HEK293 (cell line): Measurements from ENCODE around the gene SH2B3.
A peak's percentile ranks its signal among the peaks of the same experiment; 100 is the strongest.

Experiments
- CTCF ChIA-PET: fragments of 350-600 bp; formaldehyde crosslinking; extraction: SDS; loops from one replicate; lab custom pipeline; 2021; ENCODE audit warnings: antibody characterized with exemption; lab: Yijun Ruan, JAX
- POLR2A ChIA-PET: fragments of 300-600 bp; formaldehyde crosslinking; extraction: SDS; loops from one replicate; lab custom pipeline; 2020; ENCODE audit warnings: antibody characterized with exemption, inconsistent platforms; lab: Yijun Ruan, JAX
- H3K27ac ChIP-seq: fragments of 200-500 bp; sonication (Bioruptor generic); 2 replicates; pipeline ENCODE4 v1.5.1; 2014; ENCODE audit warnings: low read depth, low read length, control low read depth, inconsistent platforms; ENCODE audit errors: extremely low read depth
- H3K36me3 ChIP-seq, 2 experiments: fragments of 200-500 bp in 1 of 2; sonication (Bioruptor generic) in 1 of 2; 1 replicate in 1 of 2; 2 replicates in 1 of 2; pipeline ENCODE4 v1.5.1; 2014 to 2017; ENCODE audit warnings: inconsistent platforms in 2 of 2, low read length in 2 of 2; ENCODE audit not compliant: control insufficient read depth in 2 of 2, insufficient read depth in 1 of 2
- H3K4me1 ChIP-seq: fragments of 200-500 bp; sonication (Bioruptor generic); 2 replicates; pipeline ENCODE4 v1.5.1; 2014; ENCODE audit warnings: mild to moderate bottlenecking, low read length, inconsistent platforms; ENCODE audit not compliant: control insufficient read depth, insufficient read depth
- H3K4me3 ChIP-seq: 2 replicates; pipeline ENCODE4 v1.5.1; 2011; ENCODE audit warnings: low read depth, mild to moderate bottlenecking, control low read depth, low read length, moderate library complexity
- H3K9me3 ChIP-seq: fragments of 200-500 bp; sonication (Bioruptor generic); 2 replicates; pipeline ENCODE4 v1.5.1; 2014; ENCODE audit warnings: low read depth, low read length, inconsistent platforms; ENCODE audit not compliant: control insufficient read depth, insufficient read depth
- GLI4 ChIP-seq: fragments of 450-650 bp; formaldehyde crosslinking; IDR thresholded peaks from 2 replicates; pipeline ENCODE4 v1.5.1; 2016; ENCODE audit warnings: missing biosample characterization, missing genetic modification characterization
- GLIS2 ChIP-seq: fragments of 450-650 bp; formaldehyde crosslinking; IDR thresholded peaks from 2 replicates; pipeline ENCODE4 v1.5.1; 2016; ENCODE audit warnings: missing biosample characterization, missing genetic modification characterization
- SETDB1 ChIP-seq: IDR thresholded peaks from one replicate; pipeline ENCODE4 v1.6.1; 2017; ENCODE audit warnings: mild to moderate bottlenecking, low read length, moderate library complexity, mixed read lengths; ENCODE audit not compliant: insufficient read length
- ZEB2 ChIP-seq: fragments of 450-650 bp; formaldehyde crosslinking; IDR thresholded peaks from 2 replicates; pipeline ENCODE4 v1.5.1; 2016; ENCODE audit warnings: missing biosample characterization, missing genetic modification characterization
- ZNF214 ChIP-seq: fragments of 450-650 bp; formaldehyde crosslinking; IDR thresholded peaks from 2 replicates; pipeline ENCODE4 v1.5.1; 2017; ENCODE audit warnings: missing biosample characterization, mild to moderate bottlenecking, missing genetic modification characterization, borderline replicate concordance
- ZNF416 ChIP-seq: fragments of 450-650 bp; formaldehyde crosslinking; IDR thresholded peaks from 2 replicates; pipeline ENCODE4 v1.5.1; 2016; ENCODE audit warnings: missing biosample characterization, missing genetic modification characterization
- ZNF529 ChIP-seq: fragments of 450-650 bp; formaldehyde crosslinking; IDR thresholded peaks from 2 replicates; pipeline ENCODE4 v1.5.1; 2017; ENCODE audit warnings: missing genetic modification characterization, missing biosample characterization; ENCODE audit not compliant: insufficient replicate concordance
- ZNF596 ChIP-seq: fragments of 450-650 bp; IDR thresholded peaks from 2 replicates; pipeline ENCODE4 v1.5.0; 2018; ENCODE audit warnings: missing biosample characterization, mild to moderate bottlenecking, missing genetic modification characterization, moderate library complexity
- ZNF654 ChIP-seq: fragments of 450-650 bp; formaldehyde crosslinking; IDR thresholded peaks from 2 replicates; pipeline ENCODE4 v1.5.1; 2016; ENCODE audit warnings: low read depth, missing biosample characterization, missing genetic modification characterization
- ZNF664 ChIP-seq: fragments of 450-650 bp; formaldehyde crosslinking; IDR thresholded peaks from 2 replicates; pipeline ENCODE4 v1.5.1; 2016; ENCODE audit warnings: missing biosample characterization, missing genetic modification characterization
- ZNF707 ChIP-seq: fragments of 450-650 bp; formaldehyde crosslinking; IDR thresholded peaks from 2 replicates; pipeline ENCODE4 v1.5.1; 2016; ENCODE audit warnings: missing biosample characterization, missing genetic modification characterization
- ZNF777 ChIP-seq: fragments of 450-650 bp; formaldehyde crosslinking; IDR thresholded peaks from 2 replicates; pipeline ENCODE4 v1.5.1; 2017; ENCODE audit warnings: missing biosample characterization, missing genetic modification characterization, borderline replicate concordance
- ZXDB ChIP-seq: fragments of 450-650 bp; formaldehyde crosslinking; IDR thresholded peaks from 2 replicates; pipeline ENCODE4 v1.5.1; 2016; ENCODE audit warnings: missing biosample characterization, missing genetic modification characterization
- TF ChIP-seq, protein P1 (sequence below): fragments of 450-650 bp; formaldehyde crosslinking; IDR thresholded peaks from 2 replicates; pipeline ENCODE4 v1.5.1; 2017; ENCODE audit warnings: missing biosample characterization, missing genetic modification characterization
- TF ChIP-seq, protein P2 (sequence below): fragments of 450-650 bp; formaldehyde crosslinking; IDR thresholded peaks from 2 replicates; pipeline ENCODE4 v1.5.1; 2016; ENCODE audit warnings: missing biosample characterization, missing genetic modification characterization
- TF ChIP-seq, protein P3 (sequence below): fragments of 450-650 bp; formaldehyde crosslinking; IDR thresholded peaks from 2 replicates; pipeline ENCODE4 v1.5.1; 2016; ENCODE audit warnings: missing biosample characterization, missing genetic modification characterization, low read depth
- TF ChIP-seq, protein P4 (sequence below): fragments of 450-650 bp; IDR thresholded peaks from 2 replicates; pipeline ENCODE4 v1.5.1; 2018; ENCODE audit warnings: missing biosample characterization, missing genetic modification characterization

SH2B3 gene

DNA sequence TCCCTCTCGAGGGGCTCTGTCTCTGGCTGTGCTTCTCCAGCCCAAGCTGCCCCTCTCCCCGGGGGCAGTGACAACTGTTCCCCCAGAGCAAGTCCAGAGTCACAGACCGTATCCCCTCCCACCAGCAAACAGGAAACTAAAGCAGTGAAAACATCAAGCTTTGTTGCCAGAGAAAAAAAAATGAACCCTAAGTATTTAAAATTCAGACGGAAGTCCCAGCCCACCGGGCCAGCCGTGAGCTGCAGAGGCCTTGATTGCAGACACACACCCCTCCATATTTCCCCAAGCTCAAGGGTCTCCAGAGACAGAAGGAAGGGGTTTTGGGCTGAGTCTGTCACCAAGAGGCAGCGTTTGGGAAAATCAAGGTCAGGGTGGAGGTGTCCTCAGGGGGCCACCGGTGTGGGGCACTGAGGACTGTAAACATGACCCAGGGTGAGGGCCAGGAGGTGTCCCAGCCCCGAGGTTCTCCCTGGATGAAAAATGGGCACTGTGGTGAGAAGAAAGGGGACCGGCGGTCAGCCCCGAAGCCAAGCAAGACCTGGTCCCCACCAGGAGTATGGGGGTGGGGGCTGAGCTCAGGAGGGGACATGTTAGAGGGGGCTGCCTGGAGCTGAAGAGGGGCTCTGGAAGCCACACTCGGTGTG is 44.5 kb upstream of the SH2B3 start:
- no peak overlapping the region for H3K4me3 ChIP-seq
- ChIA-PET POLR2A (interaction anchor here (0.6 to 0.9 kb wide), 2 partner anchors 21 to 339 kb away, joined by 3 to 5 read pairs; no protein-coding TSS in a partner anchor), CTCF (interaction anchor here (0.6 kb wide), 1 partner anchor 333 kb away, joined by 3 read pairs; no protein-coding TSS in a partner anchor)
- peaks cover 0 to 22% of the 10 kb centered on the region in 2 experiments; a peak in 2 of 3 replicates for H3K36me3 ChIP-seq
- no peaks in the 10 kb centered on the region for H3K9me3 ChIP-seq
- H3K27ac ChIP-seq, result no peak overlapping the region
- no peaks in the 10 kb centered on the region for H3K4me1 ChIP-seq
- TF ChIP-seq GLI4 (tag by site-specific recombination) (no peak), ZNF596 (tag by site-specific recombination) (no peak), ZNF664 (tag by site-specific recombination) (no peak), ZNF529 (tag by site-specific recombination) (no peak), ZNF214 (no peak), ZXDB (tag by site-specific recombination) (no peak), ZNF777 (tag by site-specific recombination) (no peak), ZNF654 (tag by site-specific recombination) (no peak), ZEB2 (no peak)
- TF ChIP-seq, protein P1, sequence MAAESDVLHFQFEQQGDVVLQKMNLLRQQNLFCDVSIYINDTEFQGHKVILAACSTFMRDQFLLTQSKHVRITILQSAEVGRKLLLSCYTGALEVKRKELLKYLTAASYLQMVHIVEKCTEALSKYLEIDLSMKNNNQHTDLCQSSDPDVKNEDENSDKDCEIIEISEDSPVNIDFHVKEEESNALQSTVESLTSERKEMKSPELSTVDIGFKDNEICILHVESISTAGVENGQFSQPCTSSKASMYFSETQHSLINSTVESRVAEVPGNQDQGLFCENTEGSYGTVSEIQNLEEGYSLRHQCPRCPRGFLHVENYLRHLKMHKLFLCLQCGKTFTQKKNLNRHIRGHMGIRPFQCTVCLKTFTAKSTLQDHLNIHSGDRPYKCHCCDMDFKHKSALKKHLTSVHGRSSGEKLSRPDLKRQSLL (tag by site-specific recombination), result no peak
- TF ChIP-seq, protein P2, sequence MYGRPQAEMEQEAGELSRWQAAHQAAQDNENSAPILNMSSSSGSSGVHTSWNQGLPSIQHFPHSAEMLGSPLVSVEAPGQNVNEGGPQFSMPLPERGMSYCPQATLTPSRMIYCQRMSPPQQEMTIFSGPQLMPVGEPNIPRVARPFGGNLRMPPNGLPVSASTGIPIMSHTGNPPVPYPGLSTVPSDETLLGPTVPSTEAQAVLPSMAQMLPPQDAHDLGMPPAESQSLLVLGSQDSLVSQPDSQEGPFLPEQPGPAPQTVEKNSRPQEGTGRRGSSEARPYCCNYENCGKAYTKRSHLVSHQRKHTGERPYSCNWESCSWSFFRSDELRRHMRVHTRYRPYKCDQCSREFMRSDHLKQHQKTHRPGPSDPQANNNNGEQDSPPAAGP, result no peak

DNA sequence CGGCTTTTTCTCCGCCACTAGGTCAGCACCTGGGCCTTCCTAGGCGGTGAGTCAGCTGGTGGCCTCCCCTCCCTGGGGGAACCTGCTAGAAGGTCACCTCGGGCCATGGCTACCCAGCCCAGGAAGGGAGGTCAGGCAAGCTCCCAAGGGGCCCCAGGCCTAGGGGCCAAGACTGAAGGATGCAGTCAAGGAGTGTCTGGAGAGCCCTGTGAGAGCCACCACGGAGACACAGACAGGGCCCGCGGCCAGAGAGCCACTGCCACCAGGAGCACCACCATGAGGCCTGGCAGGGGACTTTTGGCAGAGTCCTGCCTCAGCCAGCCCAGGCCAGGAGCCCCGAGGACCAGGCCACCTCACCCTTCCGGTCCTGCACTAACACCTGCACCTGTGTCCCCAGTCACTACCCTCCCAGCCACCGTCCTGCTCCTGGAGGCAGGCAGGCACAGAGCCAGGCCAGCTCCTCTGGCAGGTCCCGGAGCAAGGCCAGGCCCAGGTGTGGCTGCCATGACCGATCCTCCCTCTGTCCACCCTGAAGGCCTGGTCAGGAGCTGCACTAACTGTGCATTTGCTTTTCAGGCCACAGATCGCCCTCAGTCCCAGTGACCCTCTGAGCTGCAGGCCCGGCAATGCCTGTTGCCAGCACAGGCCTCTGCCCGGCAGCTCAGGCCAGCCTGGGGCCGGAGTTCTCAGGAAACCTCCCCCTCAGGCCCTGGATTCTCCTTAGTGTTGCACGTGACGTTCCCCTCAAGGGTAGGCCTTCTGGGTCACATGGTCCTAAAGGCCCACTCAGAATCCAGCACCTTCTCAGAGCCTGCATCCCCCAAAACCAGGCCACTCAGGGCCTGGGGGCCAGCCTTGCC is 43.8 kb upstream of the SH2B3 start:
- Histone ChIP-seq H3K4me1 (no peaks in the 10 kb centered on the region), H3K4me3 (no peak overlapping the region), H3K27ac (no peak overlapping the region), H3K36me3 (peaks cover 0 to 25% of the 10 kb centered on the region in 2 experiments; a peak in 2 of 3 replicates), H3K9me3 (no peaks in the 10 kb centered on the region)
- TF ChIP-seq SETDB1 (no peak), GLIS2 (peak; percentile 27; the same call in 1 of the 2 replicates)
- ChIA-PET POLR2A (interaction anchor here (0.6 to 0.9 kb wide), 2 partner anchors 22 to 338 kb away, joined by 3 to 5 read pairs; no protein-coding TSS in a partner anchor), CTCF (interaction anchor here (0.7 kb wide), 1 partner anchor 66 kb away, joined by 3 read pairs; no protein-coding TSS in a partner anchor)

DNA sequence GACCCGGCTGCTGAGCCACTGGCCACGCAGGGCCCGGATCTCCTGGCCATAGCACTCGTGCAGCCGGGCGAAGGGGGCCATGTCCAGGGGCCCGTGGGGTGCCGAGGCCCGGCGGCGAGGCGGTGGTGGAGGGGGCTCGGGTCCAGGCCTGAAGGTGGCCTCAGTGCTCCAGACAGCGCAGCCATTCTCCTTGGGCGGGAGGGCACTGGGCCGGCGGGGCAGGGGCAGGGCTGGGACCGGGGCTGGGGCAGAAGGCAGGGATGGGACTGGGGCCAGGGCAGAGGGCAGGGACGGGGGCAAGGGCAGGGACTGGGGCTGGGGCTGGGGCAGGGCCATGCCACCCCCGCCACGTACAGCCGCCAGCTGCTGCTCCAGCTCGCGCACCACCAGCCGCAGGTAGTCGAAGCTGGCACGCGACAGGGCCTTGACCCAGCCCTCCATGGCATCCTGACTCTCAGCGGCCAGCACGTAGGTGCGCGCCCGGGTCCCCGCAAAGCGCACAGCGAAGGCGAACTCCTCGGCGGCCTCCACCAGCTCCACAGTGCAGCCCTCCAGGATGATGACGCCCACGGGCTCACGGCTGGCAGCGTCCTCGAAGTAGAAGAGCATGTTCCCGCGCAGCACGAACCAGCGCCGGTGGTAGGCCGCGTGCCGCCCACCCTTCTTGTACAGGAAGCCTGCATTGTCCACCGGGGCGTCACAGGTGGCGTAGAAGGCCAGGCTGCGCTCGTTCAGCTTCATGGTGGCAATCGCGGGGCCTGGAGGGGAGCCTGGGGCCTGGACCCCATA is 42.8 kb upstream of the SH2B3 start:
- Histone ChIP-seq H3K9me3 (no peaks in the 10 kb centered on the region), H3K4me1 (no peaks in the 10 kb centered on the region), H3K36me3 (peaks cover 0 to 25% of the 10 kb centered on the region in 2 experiments; a peak in 2 of 3 replicates), H3K4me3 (no peak overlapping the region), H3K27ac (no peak overlapping the region)
- no peak for TF ChIP-seq ZNF416 (tag by site-specific recombination)
- TF ChIP-seq, protein P3, sequence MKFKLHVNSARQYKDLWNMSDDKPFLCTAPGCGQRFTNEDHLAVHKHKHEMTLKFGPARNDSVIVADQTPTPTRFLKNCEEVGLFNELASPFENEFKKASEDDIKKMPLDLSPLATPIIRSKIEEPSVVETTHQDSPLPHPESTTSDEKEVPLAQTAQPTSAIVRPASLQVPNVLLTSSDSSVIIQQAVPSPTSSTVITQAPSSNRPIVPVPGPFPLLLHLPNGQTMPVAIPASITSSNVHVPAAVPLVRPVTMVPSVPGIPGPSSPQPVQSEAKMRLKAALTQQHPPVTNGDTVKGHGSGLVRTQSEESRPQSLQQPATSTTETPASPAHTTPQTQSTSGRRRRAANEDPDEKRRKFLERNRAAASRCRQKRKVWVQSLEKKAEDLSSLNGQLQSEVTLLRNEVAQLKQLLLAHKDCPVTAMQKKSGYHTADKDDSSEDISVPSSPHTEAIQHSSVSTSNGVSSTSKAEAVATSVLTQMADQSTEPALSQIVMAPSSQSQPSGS (tag by site-specific recombination), result no peak
- TF ChIP-seq, protein P4, sequence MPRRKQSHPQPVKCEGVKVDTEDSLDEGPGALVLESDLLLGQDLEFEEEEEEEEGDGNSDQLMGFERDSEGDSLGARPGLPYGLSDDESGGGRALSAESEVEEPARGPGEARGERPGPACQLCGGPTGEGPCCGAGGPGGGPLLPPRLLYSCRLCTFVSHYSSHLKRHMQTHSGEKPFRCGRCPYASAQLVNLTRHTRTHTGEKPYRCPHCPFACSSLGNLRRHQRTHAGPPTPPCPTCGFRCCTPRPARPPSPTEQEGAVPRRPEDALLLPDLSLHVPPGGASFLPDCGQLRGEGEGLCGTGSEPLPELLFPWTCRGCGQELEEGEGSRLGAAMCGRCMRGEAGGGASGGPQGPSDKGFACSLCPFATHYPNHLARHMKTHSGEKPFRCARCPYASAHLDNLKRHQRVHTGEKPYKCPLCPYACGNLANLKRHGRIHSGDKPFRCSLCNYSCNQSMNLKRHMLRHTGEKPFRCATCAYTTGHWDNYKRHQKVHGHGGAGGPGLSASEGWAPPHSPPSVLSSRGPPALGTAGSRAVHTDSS, result no peak
- TF ChIP-seq ZNF707 (tag by site-specific recombination), result no peak
- ChIA-PET POLR2A (no interaction called here), CTCF (no interaction called here)
